ENCODE measurements around the gene LHX3.

The LHX3 gene

DNA sequence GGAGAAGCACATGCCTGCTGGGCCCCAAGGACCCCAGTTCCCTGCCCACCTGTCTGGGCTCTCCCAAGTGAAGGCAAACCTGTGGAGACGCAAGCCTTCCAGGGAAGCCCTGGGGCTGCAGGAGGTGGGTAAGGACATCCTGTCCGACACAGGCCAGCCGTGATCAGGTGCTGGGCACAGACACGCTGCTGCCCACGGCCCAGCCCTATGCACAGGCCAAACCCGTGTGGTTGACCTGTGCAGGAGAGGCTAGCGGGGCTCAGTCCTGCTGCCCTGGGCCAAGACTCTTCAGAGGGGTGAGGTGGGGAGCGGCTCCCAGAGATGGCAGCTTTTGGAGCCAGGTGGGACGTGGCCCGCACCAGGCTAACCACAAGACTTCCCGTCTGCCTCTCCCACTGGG lies 14.3 kb downstream of the LHX3 start:
- no peak for DNase-seq

DNA sequence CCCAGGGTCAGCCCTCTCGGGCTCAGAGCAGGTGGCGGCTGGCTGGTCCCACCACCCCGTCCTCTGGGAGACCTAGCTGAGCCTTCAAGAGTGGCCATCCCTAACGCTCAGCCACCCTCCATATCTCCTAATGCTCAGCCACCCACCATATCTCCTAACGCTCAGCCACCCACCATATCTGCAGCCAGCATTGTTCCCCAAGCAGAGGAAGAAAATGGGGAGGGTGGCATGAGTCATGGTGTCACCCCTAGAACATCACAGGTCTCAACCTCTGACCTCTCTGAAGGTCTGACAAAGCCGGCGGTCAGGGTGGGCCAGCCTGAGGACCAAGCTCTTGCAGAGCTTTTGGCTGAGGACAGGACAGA lies 14.7 kb downstream of the LHX3 start:
- DNase-seq = no peak

DNA sequence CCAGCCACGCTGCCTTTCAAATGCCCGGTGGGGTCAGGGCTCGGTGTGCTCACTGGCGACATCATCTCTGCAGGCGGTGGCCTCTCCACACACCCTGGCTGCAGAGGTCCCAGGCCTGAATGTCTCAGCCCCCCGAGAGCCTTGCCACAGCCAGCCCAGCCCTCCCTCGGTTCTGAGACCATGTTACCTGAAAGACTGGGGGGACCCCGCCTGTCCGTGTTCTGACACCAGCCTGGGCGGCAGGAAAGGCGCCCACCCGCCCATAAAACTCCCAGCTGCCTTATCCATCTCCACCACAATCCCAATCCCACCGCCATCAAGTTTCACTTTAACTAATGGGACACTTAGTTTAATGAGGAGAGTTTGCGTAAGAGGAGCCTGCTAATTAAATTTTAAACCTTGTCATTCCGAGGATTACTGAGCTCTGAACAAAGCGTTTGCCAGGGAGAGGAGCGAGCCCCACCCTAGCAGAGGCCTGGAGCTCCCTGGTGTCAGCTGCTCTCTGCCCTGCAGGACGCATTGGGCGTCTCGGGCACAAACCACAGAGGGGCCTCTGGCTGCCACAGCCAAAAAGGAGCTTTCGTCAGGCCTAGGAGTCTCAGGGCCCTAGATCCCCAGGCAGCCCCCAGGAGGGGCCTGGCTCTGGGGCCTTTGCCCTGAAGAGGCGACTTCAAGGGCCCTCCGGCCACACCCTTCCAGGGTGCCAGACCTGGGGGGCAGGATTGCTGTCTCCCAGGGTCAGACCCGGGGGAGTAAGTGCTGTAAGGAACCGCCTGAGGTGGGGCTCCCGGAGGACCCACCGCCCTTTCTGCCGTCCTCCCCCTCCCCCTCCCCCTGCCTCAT lies 15.3 kb downstream of the LHX3 start:
- no peak for DNase-seq

DNA sequence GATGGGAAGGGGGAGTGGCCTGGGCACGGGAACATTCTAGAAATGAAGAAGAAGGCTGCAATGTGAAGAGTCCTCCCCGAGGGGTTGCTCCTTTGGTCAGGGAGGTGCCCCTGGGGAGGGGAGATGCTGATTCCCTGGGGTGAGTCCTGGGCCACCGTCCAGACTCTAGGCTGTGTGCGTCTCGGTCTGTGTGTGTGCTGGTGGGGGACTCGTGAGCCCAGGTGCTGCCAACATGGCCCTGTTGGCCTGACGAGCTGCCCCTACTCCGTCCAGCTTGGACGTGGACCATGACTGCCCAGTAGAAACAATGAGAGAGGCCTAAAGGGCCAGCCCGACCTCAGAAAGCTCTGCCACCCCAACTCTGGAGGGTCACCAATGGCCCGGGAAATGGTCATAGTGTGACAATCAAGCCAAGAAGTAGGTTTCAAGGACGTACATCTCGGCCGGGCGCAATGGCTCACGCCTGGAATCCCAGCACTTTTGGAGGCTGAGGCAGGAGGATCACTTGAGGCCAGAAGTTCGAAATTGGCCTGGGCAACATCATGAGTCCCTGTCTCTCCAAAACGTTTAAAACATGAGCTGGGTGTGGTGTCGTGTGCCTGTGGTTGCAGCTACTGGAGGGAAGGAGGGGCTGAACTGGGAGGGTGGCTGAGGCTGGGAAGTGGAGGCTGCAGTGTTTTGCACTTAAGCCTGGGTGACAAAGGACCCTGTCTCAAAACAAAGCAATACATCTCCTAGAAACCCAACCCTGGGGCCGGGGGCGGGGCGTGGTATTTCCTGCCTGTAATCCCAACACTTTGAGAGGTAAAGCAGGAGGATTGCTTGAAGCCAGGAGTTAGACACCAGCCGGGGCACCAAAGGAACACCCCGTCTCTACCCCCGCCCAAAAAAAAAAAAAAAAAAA lies 17.0 kb downstream of the LHX3 start:
- no peak for DNase-seq

DNA sequence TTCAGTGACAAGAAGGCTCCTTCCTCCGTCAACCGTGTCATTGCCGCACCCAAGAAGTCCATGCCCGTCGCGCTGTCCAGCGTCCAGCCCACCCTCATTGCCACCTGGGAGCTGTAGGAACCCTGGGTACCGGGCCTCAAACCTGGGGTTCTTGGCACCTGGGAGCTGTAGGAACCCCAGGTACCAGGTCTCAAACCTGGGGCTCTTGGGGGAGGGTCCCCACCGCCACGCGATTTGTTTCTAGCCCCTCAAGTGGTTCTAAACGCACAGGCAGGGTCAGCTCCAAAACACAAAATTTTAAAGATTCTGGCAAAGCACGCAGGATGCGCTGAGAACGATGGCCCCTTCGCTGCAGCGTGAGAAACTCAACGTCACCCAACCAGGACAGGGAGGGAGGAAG lies 17.7 kb downstream of the LHX3 start:
- no peak for DNase-seq

DNA sequence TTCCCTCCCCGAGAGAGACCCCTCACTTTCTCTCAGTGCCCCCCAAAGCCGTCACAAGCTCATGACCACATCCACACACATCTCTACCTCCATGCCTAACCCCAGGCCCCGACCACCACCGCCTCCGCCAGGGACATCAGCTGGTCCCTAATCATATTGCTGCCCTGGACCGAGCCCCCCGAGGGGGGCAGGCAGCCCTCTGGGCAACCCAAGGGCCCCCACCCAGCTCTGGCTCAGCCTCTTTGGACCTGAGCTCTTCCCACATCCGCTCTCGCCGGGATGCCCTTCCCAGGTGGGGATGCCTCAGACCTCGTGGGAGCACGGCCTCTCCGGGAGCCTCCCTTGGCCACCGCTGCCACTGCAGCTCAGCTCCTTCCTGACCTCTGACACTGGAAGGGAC lies 18.5 kb downstream of the LHX3 start:
- DNase-seq = no peak

DNA sequence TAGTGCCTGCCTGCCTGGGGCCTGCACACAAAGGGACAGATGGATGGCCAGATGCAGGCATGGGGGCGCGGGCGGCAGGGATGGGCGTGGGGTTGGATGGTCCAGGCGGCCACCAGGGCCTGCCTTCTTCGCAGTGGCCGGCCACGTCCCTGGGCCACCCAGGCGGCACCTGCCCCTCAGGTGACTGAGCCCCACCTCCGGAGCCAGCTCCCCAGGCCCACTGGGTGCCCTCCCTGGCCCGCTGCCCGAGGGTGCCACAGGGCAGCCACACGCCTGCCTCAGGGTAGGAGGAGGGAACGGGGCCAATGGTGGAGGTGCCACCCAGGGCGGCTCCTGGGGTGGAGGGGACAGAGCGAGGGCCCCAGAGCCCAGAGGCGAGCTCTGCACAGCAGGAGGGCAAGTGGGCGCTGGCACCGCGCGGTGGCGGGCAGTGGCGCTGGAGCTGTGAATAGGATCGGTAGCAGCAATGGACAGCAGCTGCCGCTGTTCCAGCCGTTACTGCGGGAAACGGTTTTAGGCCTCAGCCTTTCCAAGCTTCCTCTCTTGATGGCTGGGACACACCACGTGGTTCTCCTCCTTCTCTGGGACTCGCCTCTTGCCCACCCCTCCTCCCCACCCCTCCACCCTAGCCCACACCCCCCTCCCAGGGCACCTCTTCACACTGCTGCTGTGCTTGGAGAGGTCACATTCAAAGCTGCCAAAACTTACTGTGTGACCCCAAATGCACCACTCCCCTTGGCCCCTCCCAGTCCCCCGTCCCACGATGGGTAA lies 19.1 kb downstream of the LHX3 start:
- DNase-seq = no peak

DNA sequence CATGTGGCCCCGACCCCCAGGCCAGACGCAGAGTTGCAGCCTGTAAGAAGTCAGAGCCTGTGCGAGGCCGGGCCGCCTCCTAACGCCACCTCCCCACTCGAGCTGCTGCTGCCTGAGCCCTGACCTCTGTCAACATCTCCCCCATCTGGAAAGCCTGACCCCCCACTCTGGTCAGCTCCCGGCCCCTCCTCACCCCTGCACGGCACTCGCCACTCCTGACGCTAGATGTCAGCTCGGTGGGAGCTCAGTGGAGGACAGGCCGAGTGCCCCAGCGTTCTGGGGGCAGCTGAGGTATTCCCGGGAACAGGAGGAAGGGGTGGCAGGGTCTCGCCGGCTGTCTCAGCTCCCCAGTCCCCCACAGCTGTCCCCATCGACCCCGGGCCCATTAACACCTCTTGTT lies 19.9 kb downstream of the LHX3 start:
- DNase-seq = no peak

DNA sequence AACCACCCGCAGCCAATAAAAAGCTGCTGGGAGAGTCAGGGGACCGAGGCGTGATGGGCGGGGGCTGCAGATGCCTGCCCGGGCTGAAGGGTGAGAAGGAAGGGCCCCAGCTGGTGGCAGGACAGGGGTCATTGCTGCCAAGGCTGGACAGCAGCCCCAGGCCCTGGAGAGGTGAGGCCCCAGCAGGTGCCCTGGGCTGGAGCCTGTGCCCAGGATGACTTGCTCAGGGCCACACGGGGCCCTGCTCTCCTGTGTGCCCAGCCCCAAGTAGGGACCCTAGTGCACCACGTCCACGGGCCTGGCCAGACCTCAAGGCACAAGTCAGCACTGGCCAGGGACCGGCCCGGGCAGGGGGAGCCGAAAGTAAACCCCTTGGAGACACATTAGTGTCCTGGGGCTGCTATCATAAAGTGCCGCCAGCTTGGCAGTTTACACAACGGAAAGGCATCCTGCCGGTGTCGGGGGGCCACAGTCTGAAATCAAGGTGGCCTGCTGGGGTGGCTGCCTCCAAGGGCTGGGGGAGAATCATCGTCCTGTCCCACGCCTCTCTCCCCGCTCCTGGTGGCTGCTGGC lies 22.0 kb downstream of the LHX3 start:
- no peak for DNase-seq

DNA sequence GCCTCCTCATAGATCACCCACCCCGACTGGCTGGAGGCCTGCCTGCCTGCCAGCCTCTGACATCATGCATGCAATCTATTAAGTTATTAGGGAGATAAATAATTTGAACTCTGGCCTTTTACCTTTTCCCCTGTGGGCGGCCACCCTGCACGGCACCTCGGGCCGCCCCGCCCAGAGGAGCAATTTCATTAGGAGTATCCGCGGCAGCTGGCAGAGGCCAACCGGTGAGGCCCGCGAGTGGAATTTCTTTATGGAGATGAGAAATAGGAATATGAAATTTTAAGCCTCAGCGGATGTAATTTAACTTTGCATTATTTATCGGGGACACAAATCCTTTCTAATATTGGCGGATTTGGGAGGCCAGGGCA lies 22.5 kb downstream of the LHX3 start:
- no peak for DNase-seq

DNA sequence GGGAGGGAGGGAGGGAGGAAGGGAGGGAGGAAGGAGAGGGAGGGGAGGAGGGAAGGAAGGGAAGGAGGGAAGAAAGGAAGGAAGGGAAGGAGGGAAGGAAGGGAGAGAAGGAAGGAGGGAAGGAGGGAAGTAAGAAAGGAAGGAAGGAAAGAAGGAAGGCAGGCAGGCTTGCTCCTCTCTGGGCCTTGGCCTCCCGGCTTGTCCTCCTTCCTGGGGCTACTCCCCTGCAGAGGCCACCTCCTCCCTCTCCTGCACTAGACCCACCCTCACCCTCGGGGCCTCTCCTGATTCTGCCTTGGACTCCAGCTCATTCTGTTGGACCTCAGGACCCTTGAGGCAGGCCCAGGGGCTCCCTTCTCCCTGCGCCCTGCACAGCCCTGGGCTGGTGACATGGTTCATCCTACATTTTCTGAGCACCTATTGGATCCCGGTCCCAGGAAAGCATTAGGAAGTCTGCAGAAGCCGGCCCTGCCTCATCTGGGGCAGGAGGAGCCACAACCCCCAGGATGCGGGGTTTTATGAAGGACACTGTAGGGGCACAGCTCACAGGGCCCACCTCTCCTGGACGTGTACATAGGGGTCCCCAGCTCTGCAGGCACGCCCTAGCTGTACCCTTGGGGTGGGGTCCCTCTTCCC lies 23.0 kb downstream of the LHX3 start:
- DNase-seq = no peak

DNA sequence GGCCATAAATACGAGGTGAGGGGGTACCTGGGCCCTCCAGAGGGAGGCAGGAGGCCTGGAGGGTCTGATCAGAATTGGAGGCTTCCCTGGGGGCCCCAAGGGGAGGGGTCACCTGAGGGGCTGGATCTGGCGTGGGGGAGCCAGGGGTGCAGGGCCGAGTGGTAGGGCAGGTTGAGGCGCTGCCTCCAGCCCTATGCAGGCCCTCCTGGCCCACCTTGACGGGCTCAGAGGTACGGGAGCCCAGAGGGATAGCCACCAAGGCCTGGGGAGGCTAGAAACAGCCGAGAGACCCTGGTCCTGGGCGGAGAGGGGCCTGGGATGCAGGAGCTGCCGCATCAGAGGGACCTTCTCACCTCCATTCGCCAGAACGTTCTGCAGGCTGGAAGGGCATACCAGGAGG lies 24.3 kb downstream of the LHX3 start:
- DNase-seq = no peak

DNA sequence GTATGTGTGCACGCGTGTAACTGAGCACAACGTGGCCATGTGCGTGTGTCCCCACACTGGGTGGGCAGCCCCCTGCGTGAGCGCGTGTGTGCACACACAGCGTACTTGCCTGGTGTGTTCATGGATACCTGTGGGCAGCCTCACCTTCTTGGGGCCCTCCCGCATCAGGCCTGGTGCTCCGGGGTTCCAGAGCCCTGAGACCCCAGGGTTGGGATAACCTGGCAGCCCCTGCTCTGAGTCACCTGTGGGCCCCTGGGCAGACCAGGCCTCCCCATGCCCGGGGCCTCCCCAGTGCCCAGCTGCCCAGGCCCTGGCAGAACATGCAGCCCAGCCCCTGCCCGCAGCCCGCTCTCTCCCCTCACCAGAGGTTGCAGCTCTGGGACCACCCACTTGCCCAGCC lies 25.2 kb downstream of the LHX3 start:
- DNase-seq = no peak

DNA sequence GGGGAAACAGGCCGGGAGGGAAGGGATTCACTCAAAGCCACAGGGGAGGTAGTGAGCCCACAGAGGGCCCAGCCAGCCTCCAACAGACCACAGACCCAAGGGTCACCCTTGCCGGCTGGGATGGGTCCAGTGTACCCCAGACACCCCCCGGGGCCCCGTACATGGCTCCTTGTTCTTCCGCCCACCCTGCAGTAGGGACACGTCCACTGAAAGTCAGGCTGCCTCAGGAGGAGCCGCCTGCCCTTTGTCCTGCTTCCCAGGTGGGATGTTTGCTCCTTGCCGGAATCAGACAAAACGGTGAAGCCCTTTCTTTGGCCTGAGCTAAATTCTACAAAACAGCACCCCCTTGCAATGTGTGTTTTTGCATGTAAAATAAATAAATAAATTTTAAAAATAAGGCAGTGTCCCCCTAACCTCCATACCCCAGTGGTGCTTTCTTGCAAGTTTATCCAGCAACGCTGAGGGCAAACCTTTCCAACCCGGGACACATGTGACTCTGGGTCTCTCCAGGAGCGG lies 25.8 kb downstream of the LHX3 start:
- DNase-seq = no peak

DNA sequence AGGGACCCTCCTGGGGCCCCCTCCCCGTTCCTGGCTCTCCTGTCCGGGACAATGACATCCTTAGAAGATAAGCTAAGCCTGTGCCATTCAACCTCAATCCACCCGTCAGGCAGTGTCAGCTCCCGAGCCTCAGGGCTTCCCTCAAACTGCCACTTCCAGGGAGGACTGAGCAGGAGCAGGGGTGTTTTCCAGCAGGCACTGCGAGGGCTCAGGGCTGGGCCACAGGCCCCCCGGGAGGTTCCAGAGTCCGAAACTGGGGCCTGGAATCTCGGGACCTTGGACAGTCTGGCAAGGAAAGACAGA lies 26.2 kb downstream of the LHX3 start:
- no peak for DNase-seq

DNA sequence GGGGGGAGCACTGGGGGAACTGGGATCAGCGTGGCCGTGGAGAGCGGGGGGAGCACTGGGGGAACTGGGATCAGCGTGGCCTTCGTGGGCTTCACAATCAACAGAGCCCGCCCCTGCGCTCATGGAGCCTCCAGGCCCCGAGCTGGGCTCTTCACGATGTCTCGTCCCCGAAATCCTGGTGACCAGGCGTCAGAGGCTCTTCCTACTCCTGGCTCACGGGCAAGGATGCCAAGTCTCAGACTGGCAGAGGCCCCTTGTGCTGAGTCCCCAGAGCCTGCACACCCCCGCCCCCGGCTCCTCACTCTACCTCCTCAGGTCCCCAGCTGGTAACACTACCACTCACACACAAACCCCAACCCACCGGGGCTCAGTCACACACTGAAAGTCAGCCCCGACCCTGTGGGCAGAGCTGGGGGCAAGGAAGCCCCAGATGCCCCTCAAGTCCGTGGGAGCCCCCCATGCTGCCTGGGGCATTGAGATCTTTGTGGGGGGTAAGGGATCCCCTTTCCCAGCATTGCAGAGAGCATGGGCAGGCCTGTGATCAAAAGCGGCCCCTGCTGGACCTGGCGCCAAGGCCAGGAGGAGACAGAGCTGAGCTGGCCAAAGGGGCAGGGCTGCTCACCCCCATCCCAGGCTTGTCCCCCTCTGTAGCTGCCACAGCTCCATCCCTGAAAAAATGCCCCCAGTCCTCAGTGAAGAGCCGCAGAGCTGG lies 26.7 kb downstream of the LHX3 start:
- DNase-seq = no peak

DNA sequence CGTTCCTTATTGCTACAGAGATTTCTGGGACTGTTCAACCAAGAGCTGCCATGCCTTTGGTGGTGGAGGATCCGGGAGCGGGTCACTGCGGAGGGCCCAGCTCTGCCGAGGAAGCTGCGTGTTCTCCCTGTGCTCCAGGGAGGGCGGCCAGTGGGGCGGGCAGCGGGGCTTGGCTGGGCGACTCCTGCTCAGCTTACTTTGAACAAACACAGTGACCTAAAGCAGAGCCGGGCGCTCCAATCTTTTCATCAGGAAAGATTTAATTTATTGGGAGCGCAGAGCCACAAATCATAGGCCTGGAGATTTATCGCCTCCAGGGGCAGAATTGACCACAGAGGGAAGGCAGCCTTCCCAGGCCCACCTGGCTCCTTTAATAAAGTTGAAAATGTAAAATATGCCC lies 27.7 kb downstream of the LHX3 start:
- no peak for DNase-seq

DNA sequence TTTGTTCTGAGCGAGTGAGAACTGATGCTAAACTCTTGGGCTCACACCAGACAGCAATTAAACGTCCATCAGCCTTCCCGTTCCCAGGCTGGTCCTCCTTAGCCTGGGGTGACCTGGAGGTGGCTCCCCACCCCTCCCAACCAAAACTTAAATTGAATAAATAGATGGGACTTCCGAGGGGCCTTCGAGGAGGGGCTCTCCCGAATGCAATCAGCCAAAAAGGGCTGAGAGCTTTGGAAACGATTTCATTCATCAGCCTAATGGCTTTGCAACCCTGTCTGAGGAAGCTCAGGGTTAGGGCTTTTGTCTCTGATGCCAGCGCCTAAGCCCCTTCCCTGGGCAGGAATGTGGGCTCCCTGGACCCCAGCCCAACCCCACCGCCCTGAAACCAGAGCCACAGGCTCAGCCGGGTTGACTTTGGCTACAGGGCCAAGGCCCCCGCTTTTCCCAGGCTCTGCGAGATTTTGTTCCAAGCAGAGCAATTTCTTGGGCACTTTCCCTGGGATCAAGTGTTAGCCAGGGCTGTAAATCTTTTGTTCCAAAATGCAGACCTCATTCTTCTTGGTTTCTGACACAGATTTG lies 29.2 kb downstream of the LHX3 start:
- no peak for DNase-seq

DNA sequence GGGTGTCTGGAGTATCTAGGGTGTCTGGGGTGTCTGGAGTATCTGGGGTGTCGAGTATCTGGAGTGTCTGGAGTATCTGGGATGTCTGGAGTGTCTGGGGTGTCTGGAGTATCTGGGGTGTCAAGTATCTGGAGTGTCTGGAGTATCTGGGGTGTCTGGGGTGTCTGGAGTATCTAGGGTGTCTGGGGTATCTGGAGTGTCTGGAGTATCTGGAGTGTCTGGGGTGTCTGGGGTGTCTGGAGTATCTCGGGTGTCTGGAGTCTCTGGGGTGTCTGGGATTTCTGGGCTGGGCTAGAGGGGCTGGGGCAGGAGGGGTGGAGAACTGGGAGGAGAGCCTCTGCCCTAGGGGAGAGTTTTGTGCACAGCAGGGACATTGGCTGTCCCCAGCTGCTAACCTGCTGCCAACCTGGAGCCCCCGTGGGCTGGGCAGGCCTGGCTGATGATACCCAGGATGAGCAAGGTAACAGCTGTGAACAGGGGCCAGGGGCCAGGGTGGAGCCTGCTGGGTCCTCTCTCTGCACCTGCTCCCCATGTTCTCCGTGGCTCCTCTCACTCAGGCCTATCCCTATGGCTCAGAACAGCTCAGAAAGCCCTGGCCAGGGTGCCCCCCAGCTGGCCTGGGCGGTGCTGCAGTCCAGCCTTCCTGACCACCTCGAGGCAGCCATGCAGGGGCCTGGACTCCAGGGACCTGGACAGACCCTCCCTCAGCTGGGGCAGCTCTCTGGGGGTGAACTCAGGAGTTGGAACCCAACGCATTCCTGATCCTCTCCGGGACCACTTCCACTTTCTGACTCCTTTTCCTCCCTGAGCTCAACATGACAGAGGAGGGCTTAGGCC lies 29.9 kb downstream of the LHX3 start:
- no peak for DNase-seq

DNA sequence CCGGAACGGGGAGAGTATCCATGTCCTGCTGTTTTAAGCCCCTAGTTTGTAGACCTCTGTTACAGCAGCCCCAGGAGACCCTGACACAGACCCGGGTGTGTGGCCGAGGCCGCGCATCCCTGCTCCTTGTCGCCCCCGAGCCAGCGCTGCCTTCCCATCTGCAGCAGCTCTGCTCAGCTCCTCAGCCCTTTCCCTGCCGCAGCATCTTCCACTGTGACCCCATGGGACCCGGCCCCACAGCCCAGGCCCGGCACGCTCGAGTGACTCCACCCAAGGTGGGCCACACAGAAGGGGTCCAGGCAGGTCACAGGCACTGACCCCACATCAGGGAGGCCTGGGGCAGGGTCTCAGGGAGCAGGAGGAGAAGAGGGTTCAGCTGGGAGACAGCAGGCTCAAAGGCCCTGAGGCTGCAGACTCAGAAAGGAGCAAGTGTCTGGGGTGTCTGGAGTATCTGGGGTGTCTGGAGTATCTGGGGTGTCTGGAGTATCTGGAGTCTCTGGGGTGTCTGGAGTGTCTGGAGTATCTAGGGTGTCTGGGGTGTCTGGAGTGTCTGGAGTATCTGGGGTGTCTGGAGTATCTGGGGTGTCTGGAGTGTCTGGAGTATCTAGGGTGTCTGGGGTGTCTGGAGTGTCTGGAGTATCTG lies 31.2 kb downstream of the LHX3 start:
- no peak for DNase-seq
